Transverse colon (tissue), 4 donors: ENCODE measurements around the gene FOXP4.

Experiments
- POLR2A ChIP-seq: fragments of 450-650 bp; IDR thresholded peaks from one replicate; pipeline ENCODE4 v1.6.1; 2016; ENCODE audit warnings: antibody characterized with exemption, mild to moderate bottlenecking, moderate library complexity
- POLR2AphosphoS5 ChIP-seq, 3 donors: sonication (generic); formaldehyde crosslinking; IDR thresholded peaks; one replicate each; pipeline ENCODE4 v1.6.1; 2016; ENCODE audit warnings: antibody characterized with exemption in 3 of 3
- TF ChIP-seq, protein P1 (sequence below), 5 experiments: fragments of 200-600 bp in 3 of 5; fragments of 450-650 bp in 2 of 5; sonication (generic) in 3 of 5; IDR thresholded peaks; 1 replicate in 2 of 5; 2 replicates in 3 of 5; pipeline ENCODE4 v1.5.1; 2016 to 2017; ENCODE audit warnings: antibody characterized with exemption in 5 of 5, inconsistent platforms in 3 of 5, mild to moderate bottlenecking in 2 of 5, moderate library complexity in 1 of 5

DNA sequence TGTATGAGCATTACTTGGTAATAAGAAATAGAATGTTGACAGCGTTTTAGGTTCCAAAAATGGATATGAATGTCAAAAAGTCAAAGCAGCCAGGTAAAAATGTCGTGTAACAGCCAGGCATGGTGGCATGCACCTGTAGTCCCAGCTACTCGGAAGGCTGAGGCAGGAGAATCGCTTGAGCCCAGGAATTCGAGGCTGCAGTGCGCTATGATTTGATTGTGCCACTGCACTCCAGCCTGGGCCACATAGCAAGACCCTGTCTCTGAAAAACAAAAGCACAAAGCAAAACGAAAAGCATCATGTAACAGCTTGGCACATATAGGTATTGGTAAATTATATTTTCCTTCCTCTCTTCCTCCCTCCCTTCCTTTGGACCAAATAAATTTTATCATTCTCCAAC is 16.2 kb upstream of the FOXP4 start:
- no peak for TF ChIP-seq POLR2AphosphoS5 (IDR thresholded peaks at IDR 0.05)
- TF ChIP-seq, protein P1, sequence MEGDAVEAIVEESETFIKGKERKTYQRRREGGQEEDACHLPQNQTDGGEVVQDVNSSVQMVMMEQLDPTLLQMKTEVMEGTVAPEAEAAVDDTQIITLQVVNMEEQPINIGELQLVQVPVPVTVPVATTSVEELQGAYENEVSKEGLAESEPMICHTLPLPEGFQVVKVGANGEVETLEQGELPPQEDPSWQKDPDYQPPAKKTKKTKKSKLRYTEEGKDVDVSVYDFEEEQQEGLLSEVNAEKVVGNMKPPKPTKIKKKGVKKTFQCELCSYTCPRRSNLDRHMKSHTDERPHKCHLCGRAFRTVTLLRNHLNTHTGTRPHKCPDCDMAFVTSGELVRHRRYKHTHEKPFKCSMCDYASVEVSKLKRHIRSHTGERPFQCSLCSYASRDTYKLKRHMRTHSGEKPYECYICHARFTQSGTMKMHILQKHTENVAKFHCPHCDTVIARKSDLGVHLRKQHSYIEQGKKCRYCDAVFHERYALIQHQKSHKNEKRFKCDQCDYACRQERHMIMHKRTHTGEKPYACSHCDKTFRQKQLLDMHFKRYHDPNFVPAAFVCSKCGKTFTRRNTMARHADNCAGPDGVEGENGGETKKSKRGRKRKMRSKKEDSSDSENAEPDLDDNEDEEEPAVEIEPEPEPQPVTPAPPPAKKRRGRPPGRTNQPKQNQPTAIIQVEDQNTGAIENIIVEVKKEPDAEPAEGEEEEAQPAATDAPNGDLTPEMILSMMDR (IDR thresholded peaks at IDR 0.05): no peak
- no peak for TF ChIP-seq POLR2A
